Ascending aorta (tissue), 2 donors: ENCODE data around the gene COL20A1. TPM values are rescaled to one million over a fixed set of nuclear protein-coding genes. Genes with fewer than 3 reads are reported as not detected.

ENCODE experiments used
- DNase-seq, 2 donors: peaks; one replicate each; pipeline ENCODE4 v3.0.0-alpha.2; 2019; ENCODE audit warnings: low spot score in 2 of 2
- H3K27ac ChIP-seq, 2 donors: fragments of 200-600 bp; sonication (generic); one replicate each; pipeline ENCODE4 v1.5.1; 2016 to 2017; ENCODE audit warnings: mild to moderate bottlenecking in 1 of 2
- H3K27me3 ChIP-seq: fragments of 200-600 bp; sonication (generic); one replicate; pipeline ENCODE4 v1.5.1; 2017
- H3K36me3 ChIP-seq, 2 donors: fragments of 200-600 bp; sonication (generic); one replicate each; pipeline ENCODE4 v1.5.1; 2016
- H3K4me1 ChIP-seq, 2 donors: fragments of 200-600 bp; sonication (generic); one replicate each; pipeline ENCODE4 v1.5.1; 2016 to 2017; ENCODE audit warnings: mild to moderate bottlenecking in 1 of 2
- H3K4me3 ChIP-seq, 2 donors: fragments of 200-600 bp; sonication (generic); one replicate each; pipeline ENCODE4 v1.5.1; 2016 to 2017; ENCODE audit warnings: mild to moderate bottlenecking in 1 of 2
- H3K9me3 ChIP-seq, 2 donors: fragments of 200-600 bp; sonication (generic); one replicate each; pipeline ENCODE4 v1.5.1; 2016
- intact Hi-C: fragments of 100-400 bp; cut with DNase I; formaldehyde crosslinking; loops from one replicate; pipeline ENCODE4 v1.15.1; 2023
- total RNA-seq: library from RNA; depleted of rRNA; stranded (reverse); fragments of >200 nt; gene quantifications from one replicate; pipeline ENCODE4 v1.1.0, GENCODE V29; 2016
- TF ChIP-seq, protein P1 (sequence below), 3 experiments: fragments of 200-600 bp in 2 of 3; fragments of 450-650 bp in 1 of 3; sonication (generic) in 2 of 3; IDR thresholded peaks; one replicate each; pipeline ENCODE4 v1.5.1; 2016 to 2019; ENCODE audit warnings: antibody characterized with exemption in 3 of 3, mild to moderate bottlenecking in 1 of 3, moderate library complexity in 1 of 3

Gene COL20A1
- total RNA-seq, 1 donor from 2014 or later: not detected

DNA sequence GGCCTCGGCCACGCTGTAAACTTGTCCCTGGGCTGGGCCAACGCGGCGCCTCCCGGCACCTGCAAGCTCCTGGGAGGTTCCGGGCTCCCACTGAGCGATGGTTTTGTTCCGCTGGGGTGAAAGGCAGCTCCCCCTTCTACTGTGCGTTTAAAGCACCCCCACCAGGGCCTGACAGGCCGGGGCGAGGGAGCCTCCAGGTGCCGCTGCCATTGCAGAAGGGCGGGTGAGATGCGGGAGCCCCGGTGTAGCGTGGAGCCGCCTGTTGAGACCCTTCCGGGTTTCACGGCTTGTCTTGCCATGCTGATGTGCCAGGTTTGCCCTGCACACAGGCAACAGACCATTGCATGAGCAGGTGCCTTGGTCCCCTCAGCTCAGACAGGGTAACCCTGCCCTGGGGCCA lies 2.9 kb downstream of the COL20A1 start:
- H3K4me1 ChIP-seq: no peaks in the 10 kb centered on the region
- H3K4me3 ChIP-seq: no peak overlapping the region
- DNase-seq: no peak
- H3K9me3 ChIP-seq: no peaks in the 10 kb centered on the region
- H3K27me3 ChIP-seq: peaks cover 17% of the 10 kb centered on the region
- TF ChIP-seq, protein P1, sequence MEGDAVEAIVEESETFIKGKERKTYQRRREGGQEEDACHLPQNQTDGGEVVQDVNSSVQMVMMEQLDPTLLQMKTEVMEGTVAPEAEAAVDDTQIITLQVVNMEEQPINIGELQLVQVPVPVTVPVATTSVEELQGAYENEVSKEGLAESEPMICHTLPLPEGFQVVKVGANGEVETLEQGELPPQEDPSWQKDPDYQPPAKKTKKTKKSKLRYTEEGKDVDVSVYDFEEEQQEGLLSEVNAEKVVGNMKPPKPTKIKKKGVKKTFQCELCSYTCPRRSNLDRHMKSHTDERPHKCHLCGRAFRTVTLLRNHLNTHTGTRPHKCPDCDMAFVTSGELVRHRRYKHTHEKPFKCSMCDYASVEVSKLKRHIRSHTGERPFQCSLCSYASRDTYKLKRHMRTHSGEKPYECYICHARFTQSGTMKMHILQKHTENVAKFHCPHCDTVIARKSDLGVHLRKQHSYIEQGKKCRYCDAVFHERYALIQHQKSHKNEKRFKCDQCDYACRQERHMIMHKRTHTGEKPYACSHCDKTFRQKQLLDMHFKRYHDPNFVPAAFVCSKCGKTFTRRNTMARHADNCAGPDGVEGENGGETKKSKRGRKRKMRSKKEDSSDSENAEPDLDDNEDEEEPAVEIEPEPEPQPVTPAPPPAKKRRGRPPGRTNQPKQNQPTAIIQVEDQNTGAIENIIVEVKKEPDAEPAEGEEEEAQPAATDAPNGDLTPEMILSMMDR (IDR thresholded peaks at IDR 0.05): no peak
- H3K27ac ChIP-seq: no peak overlapping the region
- H3K36me3 ChIP-seq: no peaks in the 10 kb centered on the region
- intact Hi-C loops: no loop called here

DNA sequence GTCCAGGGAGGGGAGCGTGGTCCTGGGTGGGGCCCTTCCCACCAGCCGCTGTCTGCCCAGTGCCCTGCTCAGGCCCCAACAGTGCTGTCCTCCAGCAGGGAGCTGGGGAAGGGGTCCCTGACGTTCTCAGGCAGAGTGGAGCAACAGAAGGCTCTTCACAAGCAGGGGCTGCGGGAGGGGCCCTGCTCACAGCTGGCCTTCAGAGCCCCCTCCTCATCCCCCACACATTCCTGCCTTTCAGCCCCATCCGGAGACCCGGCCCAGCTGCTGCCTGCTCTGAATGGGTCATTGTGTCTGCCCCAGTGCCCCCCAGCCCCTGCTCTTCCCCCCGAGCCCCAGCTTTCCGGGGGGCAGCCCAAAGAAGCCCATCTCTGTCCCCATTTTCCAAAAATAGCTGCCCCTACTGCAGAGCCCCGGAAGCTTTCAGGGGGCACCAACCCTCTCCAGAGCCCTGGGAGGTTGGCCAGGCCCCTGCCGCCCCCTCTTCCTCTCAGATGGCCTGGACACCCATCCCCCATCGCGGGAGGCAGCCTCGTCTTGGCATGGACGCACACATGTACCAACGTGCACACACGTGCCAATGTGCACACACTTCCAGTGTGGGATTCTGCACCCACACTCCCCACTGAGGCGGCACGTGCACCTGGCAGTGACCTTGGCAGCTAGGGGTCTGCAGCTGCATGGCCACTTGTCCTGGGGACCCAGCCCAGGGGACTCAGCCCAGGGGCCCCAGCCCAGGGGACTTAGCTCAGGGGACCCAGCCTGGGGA lies 3.7 kb downstream of the COL20A1 start:
- intact Hi-C loops: no loop called here
- Histone ChIP-seq H3K27ac (no peak overlapping the region), H3K27me3 (peaks cover 17% of the 10 kb centered on the region)

DNA sequence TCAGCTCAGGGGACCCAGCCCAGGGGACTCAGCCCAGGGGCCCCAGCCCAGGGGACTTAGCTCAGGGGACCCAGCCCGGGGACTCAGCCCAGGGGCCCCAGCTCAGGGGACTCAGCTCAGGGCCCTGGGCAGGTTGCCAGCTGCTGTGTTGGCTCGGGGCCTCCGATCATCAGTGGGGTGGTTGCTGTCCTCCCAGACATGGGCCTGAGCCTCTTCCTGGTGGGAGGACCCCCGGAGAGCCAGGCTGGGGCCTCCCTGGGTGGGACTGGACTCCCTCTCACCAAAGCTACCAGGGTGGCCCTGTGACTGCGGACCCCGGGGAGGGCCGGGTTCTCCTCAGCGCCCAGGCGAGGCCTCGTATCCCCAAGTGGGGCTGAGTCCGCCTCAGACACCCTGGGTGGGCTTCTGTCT lies 4.4 kb downstream of the COL20A1 start:
- TF ChIP-seq, protein P1 (IDR thresholded peaks at IDR 0.05): no peak
- H3K9me3 ChIP-seq: no peaks in the 10 kb centered on the region
- H3K36me3 ChIP-seq: no peaks in the 10 kb centered on the region
- no peak overlapping the region for H3K4me3 ChIP-seq
- no peaks in the 10 kb centered on the region for H3K4me1 ChIP-seq
- no peak for DNase-seq
- peaks cover 17% of the 10 kb centered on the region for H3K27me3 ChIP-seq
- intact Hi-C loops: no loop called here
- no peak overlapping the region for H3K27ac ChIP-seq

More for the DNA sequence above, 3.7 kb downstream of the COL20A1 start:
- Histone ChIP-seq H3K9me3 (no peaks in the 10 kb centered on the region), H3K4me3 (no peak overlapping the region), H3K4me1 (no peaks in the 10 kb centered on the region), H3K36me3 (no peaks in the 10 kb centered on the region)
- no peak for DNase-seq
- TF ChIP-seq, protein P1 (IDR thresholded peaks at IDR 0.05): no peak

GRCh38 chr20:63297796-63298572 lies 5.0 kb downstream of the COL20A1 start:
- no peaks in the 10 kb centered on the region for H3K36me3 ChIP-seq
- H3K27ac ChIP-seq: no peak overlapping the region
- H3K9me3 ChIP-seq: no peaks in the 10 kb centered on the region
- TF ChIP-seq, protein P1 (IDR thresholded peaks at IDR 0.05): no peak
- H3K4me3 ChIP-seq: no peak overlapping the region
- peaks cover 17% of the 10 kb centered on the region for H3K27me3 ChIP-seq
- intact Hi-C loops: no loop called here
- H3K4me1 ChIP-seq: no peaks in the 10 kb centered on the region
- DNase-seq: no peak

DNA sequence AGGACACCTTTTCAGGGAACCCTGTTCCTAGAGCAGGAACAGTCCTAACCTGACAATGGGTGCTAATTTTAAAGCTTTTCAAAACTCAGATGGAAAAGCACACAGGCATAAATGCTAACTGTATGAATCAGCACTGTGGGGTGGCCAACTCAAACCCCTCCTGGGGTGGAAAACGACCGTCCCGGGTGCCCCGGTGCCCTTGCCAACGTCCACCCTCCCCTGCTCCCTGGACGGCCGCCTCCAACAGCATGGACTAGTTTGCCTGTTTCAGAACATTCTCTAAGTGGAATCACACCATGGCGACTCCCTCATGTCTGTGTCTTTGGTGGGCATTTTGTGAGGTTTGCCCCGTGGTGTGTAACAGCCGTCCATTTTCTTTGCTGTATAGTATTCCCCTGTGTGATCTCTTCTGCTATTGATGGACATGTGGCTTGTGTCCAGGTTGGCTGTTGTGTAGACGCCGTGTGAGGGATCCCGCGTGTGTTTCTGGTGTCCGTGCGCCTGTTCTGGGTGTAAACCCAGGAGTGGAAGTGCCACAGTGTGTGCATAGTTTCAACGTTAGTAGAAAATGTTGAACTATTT lies 5.8 kb downstream of the COL20A1 start:
- intact Hi-C loops: no loop called here
- no peaks in the 10 kb centered on the region for H3K9me3 ChIP-seq
- no peak overlapping the region for H3K4me3 ChIP-seq
- TF ChIP-seq, protein P1 (IDR thresholded peaks at IDR 0.05): no peak
- no peaks in the 10 kb centered on the region for H3K4me1 ChIP-seq
- no peak overlapping the region for H3K27ac ChIP-seq
- H3K36me3 ChIP-seq: no peaks in the 10 kb centered on the region
- no peak for DNase-seq
- peaks cover 17% of the 10 kb centered on the region for H3K27me3 ChIP-seq
